NCI-H1417 (cell line): ENCODE data around the gene ASB13.

Experiments used
- DNase-seq, 3 experiments: peaks; one replicate each; lab custom pipeline; 2025; lab: John Stamatoyannopoulos, UW

ASB13 gene

GRCh38 chr10:5589011-5589660 is 77.3 kb downstream of the ASB13 start:
- DNase-seq, result peak in 1 of 3 experiments; percentile 20
